HG03565 (cell line): Measurements from ENCODE around the gene UNC119.
"Not testable (repeated sequence)": the region's sequence is repeated elsewhere in the genome, so short reads cannot be mapped to it uniquely, and the experiment has no call there.

Experiments used
- ATAC-seq: cut with Tn5 transposase; IDR thresholded peaks from one replicate; pipeline ENCODE4 v1.9.1; 2021; ENCODE audit warnings: mild to moderate bottlenecking, moderate library complexity; ENCODE audit not compliant: unreplicated experiment

The UNC119 gene

DNA sequence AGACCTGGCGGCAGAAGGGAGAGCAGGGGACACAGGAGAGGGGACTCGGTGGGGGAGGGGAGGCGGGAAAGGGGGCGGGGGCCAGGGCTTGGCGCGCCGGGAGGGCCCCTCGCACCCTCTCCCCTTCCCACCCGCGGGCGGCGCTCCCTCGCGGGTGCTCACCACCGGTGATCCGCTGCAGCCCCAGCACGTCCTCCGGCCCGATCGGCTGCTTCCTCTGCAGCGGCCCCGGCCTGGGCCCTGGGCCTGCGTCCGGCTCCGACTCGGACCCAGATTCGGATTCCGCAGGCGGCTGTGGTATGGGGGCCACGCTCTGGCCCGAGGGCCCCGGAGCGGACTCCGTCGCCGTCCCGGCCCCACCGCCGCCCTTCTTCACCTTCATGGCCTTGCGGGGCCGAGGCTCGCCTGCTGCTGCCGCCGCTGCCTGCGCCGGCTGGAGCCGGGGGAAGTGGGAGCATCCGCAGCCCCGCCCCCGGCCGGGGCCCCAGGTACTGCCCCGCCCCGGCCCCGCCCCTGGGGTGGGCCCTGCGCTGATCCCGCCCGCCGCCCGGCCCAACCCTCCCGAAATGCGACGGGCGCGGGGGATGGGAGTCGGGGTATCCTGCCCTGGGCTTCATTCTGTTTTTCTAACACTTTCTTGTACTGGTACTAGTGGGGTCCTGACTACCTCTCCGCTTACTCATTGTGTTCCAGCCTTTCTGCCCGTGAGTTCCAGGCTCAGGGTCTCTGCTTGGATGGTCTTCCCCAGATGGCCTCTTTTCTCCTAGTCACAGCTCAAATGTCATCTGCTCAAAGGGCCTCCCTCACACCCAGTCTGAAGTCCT, at the start of gene UNC119:
TSS of gene UNC119 (minus strand) at position 449 of the 824 bp plus-strand sequence. CDS start at position 382, 67 bp downstream.
- ATAC-seq = no peak

GRCh38 chr17:28599311-28600184, 47.1 kb upstream of the UNC119 start:
- ATAC-seq = peak; percentile 30

DNA sequence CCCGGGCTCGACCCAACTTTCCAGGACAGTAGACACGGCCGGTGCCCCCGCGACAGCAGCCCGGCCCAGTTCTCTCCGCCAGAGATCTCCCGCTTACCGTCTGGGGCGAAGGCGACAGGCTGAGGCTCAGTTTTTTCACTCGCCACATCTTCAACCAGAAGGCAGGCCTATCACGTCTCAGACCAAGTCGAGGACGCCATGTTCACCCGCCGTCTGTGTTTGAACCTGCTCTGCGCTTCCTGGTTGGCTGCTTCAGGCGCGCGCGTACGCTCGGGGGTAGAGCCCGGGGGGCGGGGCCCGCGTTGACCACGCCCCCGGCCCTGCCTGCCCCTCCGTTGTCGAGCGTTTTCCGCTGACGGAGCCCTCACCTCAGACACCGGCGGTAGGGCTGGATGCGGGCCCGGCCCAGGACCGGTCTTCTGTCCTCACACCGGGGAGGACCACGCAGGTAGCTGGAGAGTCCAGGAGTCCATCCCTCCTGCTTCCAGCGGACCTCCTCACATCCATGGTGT, 46.4 kb upstream of the UNC119 start, which contains the start of gene SPAG5:
TSS of gene SPAG5 (minus strand) at position 227 of the 512 bp plus-strand sequence. CDS start at position 148, 79 bp downstream.
- peak; percentile 73 for ATAC-seq

- ATAC-seq = no peak
Observed at GRCh38 chr17:28598389-28598788, 46.0 kb upstream of the UNC119 start.

DNA sequence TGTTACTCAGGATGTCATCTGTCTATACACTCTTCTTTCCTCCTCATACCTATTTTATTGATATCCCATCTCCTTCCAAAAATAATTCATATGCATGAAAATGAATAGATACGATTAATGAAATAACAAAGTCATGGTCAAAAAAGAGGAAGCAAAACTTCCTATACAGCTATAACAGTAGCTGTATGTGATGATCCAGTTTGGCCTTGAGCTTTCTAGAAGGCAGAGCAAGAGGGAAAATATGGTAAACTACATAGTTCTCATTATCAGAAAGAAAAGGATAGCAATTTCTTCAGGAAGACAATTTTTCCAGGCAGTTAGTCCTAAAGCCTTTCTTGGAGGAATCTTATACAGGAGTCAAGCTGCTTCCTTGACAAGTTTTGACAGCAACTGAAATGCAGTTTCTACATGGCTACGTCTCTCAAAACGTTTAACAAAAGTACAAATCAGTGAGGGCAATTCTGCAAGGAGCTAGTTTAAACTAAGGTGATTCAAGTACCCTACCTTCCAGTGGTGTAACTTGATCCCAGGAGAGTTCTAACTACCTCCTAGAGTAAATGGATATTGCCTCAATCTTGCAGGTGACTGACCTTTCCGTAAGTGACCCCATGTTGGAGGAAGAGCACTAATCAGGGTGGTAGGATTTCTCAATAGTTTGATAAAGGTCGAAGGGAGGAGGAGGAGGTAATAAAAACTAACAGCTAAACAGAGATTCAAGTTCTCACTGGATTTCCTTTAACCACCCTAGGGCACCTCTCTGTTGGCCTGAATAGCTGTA, 45.4 kb upstream of the UNC119 start:
- ATAC-seq = no peak

DNA sequence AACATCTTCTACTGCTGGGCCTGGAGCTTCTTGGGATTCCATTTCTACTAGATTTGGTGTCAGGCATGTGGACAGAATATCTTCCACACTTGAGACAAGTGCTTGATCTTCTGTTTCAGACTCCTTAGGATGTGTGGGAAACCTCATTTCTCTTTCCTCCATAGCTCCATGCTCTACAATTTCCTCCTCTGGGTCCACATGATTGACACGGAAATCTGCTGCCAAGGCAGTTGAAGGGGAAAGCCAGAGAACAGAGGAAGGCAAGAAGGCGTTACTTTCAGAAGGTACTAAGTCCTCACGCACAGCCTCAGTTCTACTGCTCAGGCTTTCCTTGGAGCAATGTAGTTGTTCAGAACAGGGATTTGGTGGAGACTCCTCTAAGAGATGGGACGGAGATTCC, 39.8 kb upstream of the UNC119 start:
- ATAC-seq = no peak

DNA sequence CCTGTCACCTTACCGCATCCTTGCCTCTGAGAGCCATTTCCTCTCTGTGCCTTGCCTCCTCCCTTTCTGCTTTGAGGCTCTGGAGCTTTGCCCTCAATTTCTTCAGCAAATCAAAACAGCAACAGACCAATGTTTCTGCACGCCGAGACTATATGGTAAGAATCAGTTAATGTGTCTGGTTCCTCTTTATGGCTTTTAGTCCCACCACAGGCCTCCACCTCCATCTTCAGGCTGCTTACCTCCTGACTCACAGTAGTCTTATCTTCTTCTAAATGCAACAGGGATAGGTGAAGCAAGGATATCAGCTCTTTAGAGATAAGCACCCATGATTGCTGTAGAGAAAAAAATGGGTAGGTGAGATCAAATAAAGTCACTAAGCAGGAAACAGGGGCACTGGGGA, 33.4 kb upstream of the UNC119 start:
- no peak for ATAC-seq

DNA sequence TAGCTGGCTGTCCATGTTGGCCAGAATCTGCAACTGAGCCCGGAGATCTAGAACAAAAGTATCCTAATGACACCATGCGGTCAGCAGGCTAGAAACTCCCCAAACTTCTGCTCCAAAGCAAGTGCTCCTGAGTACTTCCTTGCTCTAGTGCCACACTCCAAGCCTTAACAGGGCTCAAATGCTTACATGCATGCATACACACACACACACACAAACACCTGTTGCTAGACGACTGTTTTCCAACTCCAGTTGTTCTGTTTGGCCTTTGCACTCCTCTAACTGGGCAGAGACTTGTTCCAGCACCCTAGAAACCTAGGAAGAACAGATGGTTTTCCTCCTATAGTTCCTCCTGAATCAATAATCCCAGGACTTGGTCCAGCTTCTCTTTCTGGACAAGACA, 32.0 kb upstream of the UNC119 start:
- no peak for ATAC-seq

DNA sequence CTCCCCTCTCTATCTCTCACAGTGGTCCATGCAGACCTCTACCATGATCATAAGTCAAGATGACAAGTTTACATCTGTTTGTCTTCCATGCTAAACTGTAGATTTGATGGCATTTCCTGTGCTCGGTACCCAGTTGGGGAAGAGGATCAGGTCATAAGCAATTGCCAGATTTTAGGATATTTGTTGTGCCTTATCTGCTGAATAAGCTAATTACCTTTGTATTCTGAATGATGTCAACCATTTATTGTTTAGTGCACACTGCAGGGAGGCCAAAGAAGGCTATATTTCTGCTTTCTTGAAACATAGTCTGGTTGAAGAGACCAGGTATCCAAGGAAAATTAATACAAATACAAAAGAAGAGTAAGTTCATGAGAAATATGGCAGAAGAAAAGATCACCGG, 30.1 kb upstream of the UNC119 start:
- ATAC-seq = no peak

DNA sequence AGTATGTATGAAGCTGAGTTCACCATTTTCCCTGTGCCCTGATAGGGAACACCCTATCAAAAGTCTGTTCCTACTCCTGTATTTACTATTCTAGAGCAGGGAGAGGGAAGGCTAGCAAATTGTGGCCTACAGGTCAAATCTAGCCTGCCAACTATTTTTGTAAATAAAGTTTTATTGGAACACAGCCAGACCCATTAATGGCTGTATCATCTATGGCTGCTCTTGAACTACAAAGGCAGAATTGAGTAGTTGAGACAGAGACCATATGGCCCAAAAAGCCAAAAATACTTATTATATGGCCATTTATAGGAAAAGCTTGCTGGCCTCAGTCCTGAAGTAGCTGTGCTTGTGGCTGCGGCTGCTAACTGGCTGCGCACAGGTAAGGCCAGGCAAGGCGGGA, 28.5 kb upstream of the UNC119 start:
- no peak for ATAC-seq

GRCh38 chr17:28579526-28579925, 27.1 kb upstream of the UNC119 start:
- ATAC-seq = no peak

DNA sequence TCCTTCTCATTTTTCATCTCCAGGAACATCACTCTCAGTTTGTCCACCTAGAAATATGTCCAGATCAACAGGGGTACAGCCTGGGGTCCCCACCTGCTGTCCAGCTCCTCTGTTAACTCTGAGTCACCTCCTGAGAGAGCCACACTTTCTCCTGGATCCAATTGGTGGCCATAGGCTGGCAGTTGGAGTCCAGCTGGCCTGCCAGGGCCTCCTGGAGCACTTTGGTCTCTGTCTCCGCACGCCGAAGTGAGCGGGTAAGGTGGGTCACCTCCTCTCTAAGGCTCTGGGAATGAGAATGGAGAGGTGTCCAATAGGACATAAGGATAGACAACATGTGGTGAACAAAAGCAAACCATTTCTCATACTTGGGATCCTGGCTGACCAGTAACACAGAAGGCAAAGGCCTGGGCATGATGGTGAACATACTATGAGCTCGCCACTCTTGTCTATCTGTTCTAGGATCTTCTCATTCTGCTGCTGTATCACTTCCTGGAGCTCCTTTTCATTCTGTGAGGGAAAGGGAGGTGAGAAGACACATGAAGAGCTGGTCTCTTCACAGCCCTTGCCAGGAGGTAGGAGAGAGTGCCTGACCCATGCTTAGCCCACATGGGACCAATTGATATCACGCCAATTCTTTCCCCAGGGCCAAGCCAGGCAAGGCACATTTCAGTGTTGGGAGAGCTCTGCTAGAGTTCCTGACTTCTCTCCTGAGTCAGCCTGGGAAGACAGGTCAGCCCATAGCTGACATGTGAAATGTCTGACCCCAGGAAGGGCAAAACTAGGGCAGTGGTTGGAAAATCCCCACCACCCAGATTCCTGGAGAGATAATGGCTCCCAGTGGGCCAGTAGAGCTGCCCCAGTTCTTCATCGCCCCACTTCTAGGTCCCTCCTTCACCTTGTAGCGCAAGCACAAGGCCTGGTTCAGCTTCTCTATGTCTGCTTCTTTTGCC, 26.1 kb upstream of the UNC119 start:
- no peak for ATAC-seq

DNA sequence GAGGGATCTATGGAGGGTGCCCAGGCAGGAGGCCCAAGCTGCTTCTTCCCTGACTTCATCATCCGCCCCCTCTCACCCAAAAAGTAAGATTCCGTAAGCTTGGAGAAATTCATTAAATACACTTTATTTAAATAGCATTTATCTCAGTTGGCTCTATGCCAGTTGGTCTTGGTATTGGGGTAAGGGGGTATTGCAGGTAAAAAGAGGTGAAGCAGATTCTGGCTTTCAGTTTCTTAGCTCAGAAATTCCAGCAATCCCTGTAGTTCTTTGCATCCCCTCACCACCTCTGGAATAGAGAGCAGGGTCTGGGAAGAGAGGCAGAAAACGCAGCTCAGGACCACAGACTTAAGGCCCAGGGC, 25.0 kb upstream of the UNC119 start:
- no peak for ATAC-seq

DNA sequence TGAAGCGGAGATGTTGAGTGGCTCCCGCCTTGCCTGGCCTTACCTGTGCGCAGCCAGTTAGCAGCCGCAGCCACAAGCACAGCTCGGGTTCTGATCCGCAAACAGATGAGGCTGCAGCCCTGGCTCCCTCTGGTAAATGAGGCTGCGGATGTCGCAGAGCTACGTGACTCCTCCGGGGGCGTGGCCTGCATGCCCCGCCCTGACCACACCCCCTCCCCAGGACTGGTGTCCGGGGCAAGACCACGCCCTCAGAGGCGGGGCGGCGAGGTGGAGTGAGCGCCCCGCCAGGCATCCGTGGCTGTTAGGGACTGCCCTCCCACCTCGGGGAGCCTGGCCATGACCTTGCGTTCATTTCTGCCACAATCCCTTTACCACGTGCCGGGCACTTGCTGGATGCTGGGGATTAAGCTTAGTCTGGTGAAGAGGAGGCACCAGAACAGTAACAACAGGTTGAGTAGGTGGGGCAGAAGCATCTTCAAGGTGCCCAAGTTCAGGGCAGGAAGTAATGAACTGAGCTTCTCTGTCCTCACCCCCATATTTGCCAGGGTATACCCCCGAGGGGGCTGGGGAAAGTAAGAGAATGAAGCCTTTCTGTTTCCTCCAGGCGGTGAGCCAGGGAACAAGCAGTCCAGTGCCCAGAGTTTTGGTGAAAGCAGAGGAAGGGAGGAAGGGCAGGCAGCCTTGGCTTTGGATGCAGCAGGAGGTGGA, 24.5 kb upstream of the UNC119 start, which contains the start of gene ALDOC:
TSS of gene ALDOC (minus strand) at position 138 of the 708 bp plus-strand sequence. CDS start 1,363 bp downstream, outside the sequence.
- ATAC-seq = peak; percentile 86

DNA sequence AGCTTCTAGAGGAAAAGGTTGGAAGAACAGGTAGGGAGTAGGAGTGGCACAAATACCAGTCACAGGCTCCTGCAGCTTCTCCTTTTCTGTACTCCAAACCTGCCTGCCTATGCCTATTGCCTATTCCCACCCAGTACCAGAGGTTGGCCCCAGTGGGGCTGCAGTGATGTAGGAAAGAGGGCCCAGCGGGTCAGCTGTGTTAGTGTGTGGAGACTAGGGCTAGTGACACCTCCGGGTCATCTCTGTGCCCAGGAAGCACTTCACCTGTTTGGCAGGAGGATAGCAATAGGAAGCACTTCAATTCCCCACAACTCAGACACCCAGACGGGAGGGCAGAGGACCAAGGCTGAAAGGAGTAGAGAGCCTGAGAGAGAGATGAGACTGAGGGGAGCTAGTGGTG, 23.6 kb upstream of the UNC119 start:
- ATAC-seq = not testable (repeated sequence)

DNA sequence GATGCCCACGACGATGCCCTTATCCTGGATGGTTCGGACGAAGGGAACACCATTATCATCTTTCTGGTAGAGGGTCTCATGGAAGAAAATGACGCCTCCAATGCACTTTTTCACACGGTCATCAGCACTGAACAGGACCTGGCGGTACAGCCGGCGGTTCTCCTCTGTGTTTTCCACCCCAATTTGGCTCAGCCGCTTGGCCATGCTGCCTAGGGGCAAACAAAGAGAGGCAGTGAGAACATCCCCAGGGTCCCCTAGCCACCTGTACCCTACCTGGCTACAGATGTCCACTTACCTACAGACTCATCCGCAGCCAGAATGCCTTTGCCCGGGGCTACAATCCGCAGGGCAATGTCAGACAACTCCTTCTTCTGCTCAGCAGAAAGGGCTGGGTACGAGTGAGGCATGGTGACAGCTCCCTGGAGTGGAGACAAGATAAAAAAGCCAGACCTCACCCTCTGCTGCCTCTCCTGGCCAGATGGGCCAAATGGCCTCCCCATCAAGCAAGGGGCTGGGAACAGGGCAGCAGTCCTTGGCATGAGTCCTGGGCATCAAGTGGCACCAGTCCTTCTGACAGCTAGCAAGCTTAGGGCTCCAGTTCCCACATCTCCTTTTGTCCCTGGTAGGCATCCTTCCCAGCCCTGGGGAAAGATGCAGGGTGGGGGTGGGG, 22.8 kb upstream of the UNC119 start:
- no peak for ATAC-seq

DNA sequence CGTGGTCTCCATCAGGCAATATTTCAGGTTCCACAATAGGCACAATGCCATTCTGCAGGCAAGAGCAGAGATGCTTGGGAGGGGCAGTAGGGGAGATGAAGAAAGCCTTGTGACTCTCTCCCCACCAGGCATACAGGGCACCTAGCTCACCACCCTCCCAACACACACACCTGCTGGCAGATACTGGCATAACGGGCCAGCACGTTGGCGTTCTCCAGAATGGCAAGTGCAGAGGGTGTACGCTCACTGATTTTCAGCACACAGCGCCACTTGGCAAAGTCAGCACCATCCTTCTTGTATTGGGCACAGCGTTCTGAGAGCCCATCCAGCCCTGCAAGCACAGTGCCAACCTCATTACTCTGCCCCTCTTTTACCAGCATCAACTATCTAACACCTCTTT, 22.1 kb upstream of the UNC119 start:
- ATAC-seq = no peak

DNA sequence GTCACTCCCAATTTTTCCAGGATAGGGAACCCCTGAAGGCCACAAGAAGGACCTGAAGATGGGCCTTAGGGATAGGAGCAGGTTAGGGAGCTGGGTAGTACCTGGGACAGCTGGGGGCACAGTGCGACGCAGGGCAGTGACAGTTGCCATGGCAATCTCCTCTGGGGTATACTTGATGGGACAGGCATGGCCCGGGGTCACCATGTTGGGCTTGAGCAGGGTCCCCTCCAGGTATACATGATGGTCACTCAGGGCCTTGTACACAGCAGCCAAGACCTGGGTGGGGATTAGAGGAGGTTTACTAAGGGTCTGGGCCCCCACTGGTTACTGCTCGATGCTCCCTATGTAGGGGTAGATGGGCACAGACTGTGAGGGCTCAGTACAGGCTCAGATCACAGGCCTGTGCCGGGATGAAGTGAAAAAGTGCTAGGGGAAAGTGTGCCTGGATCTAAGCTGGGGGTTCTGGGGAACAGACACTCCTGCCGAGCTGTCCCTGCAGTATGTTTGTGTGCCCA, 21.6 kb upstream of the UNC119 start:
- no peak for ATAC-seq
